ENCODE data around the gene TAAR1.

DNA sequence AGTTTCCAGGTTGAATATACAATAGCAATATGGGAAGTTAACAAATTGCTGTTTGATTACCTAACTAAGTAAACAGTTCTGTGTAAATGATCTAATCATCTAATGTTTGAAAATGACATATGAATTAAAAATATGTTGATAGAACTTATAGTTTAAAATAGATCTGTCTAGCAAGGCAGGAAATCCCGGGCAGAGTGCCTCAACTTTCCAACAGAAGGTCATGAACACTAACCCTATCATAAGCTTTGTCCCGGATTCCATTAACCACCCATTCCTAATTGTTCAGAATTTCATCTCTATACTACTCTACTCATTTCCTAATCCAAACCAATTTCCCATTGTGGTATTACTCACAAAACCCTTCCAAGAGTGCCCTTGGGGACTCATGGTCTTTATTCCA, 10.2 kb downstream of the TAAR1 start:
- TF ChIP-seq, protein P1, sequence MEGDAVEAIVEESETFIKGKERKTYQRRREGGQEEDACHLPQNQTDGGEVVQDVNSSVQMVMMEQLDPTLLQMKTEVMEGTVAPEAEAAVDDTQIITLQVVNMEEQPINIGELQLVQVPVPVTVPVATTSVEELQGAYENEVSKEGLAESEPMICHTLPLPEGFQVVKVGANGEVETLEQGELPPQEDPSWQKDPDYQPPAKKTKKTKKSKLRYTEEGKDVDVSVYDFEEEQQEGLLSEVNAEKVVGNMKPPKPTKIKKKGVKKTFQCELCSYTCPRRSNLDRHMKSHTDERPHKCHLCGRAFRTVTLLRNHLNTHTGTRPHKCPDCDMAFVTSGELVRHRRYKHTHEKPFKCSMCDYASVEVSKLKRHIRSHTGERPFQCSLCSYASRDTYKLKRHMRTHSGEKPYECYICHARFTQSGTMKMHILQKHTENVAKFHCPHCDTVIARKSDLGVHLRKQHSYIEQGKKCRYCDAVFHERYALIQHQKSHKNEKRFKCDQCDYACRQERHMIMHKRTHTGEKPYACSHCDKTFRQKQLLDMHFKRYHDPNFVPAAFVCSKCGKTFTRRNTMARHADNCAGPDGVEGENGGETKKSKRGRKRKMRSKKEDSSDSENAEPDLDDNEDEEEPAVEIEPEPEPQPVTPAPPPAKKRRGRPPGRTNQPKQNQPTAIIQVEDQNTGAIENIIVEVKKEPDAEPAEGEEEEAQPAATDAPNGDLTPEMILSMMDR (IDR thresholded peaks at IDR 0.05): no peak
- no peak for TF ChIP-seq POLR2AphosphoS5 (IDR thresholded peaks at IDR 0.05; ENCODE audit: insufficient read depth in 1 of 2, low read depth in 1 of 2)
- no peak for TF ChIP-seq POLR2A (IDR thresholded peaks at IDR 0.05)
